IMR-90 (cell line): ENCODE data around the gene CC2D2B.

Experiments
- BHLHE40 ChIP-seq: fragments of 150-350 bp; IDR thresholded peaks from 2 replicates; pipeline ENCODE4 v1.6.1; 2016; ENCODE audit warnings: mild to moderate bottlenecking, low read depth, low read length
- CEBPB ChIP-seq: IDR thresholded peaks from 2 replicates; pipeline ENCODE4 v1.6.1; 2012; ENCODE audit warnings: low read depth, low read length, improper control_type of control experiment
- CHD1 ChIP-seq: IDR thresholded peaks from 2 replicates; pipeline ENCODE4 v1.6.1; 2012; ENCODE audit warnings: low read depth, low read length, improper control_type of control experiment
- CTCF ChIP-seq: conservative IDR thresholded peaks from 2 replicates; pipeline ENCODE4 v1.5.1; 2012; ENCODE audit warnings: mild to moderate bottlenecking, low read depth, low read length, improper control_type of control experiment
- FOS ChIP-seq: fragments of 150-350 bp; IDR thresholded peaks from 2 replicates; pipeline ENCODE4 v1.6.1; 2016; ENCODE audit warnings: low read depth, low read length
- MAFK ChIP-seq: IDR thresholded peaks from 2 replicates; pipeline ENCODE4 v1.6.1; 2012; ENCODE audit warnings: low read depth, low read length, improper control_type of control experiment
- MAZ ChIP-seq: IDR thresholded peaks from 2 replicates; pipeline ENCODE4 v1.6.1; 2012; ENCODE audit warnings: low read depth, mild to moderate bottlenecking, low read length, improper control_type of control experiment, moderate library complexity, borderline replicate concordance
- MXI1 ChIP-seq: IDR thresholded peaks from 2 replicates; pipeline ENCODE4 v1.6.1; 2012; ENCODE audit warnings: low read depth, mild to moderate bottlenecking, low read length, moderate library complexity, borderline replicate concordance
- POLR2A ChIP-seq: IDR thresholded peaks from 2 replicates; pipeline ENCODE4 v1.6.1; 2012; ENCODE audit warnings: mild to moderate bottlenecking, low read depth, low read length
- RAD21 ChIP-seq: IDR thresholded peaks from 2 replicates; pipeline ENCODE4 v1.6.1; 2012; ENCODE audit warnings: low read length, improper control_type of control experiment
- RCOR1 ChIP-seq: IDR thresholded peaks from 2 replicates; pipeline ENCODE4 v1.6.1; 2012; ENCODE audit warnings: mild to moderate bottlenecking, low read length, improper control_type of control experiment; ENCODE audit not compliant: insufficient replicate concordance
- RFX5 ChIP-seq: IDR thresholded peaks from 2 replicates; pipeline ENCODE4 v1.8.0; 2012; ENCODE audit warnings: low read depth, mild to moderate bottlenecking, low read length, moderate library complexity
- SMC3 ChIP-seq: fragments of 150-350 bp; IDR thresholded peaks from 2 replicates; pipeline ENCODE4 v1.6.1; 2016; ENCODE audit warnings: low read depth, mild to moderate bottlenecking, antibody characterized with exemption, low read length, moderate library complexity
- USF2 ChIP-seq: fragments of 150-350 bp; IDR thresholded peaks from 2 replicates; pipeline ENCODE4 v1.6.1; 2017; ENCODE audit warnings: mild to moderate bottlenecking, antibody characterized with exemption, low read length, low read depth

GRCh38 chr10:96049340-96049739 is 141.6 kb downstream of the CC2D2B start:
- no peak for TF ChIP-seq CTCF
- TF ChIP-seq CHD1, result no peak
- no peak for TF ChIP-seq POLR2A
- no peak for TF ChIP-seq FOS
- no peak for TF ChIP-seq MXI1
- no peak for TF ChIP-seq RCOR1
- TF ChIP-seq USF2, result no peak
- TF ChIP-seq BHLHE40, result no peak
- TF ChIP-seq CEBPB, result no peak
- no peak for TF ChIP-seq MAZ
- TF ChIP-seq RAD21, result no peak
- TF ChIP-seq RFX5, result no peak
- no peak for TF ChIP-seq SMC3
- TF ChIP-seq MAFK, result no peak
